Esophagus muscularis mucosa (tissue), 3 donors: ENCODE measurements around the gene RNPS1.

Source experiments
- CTCF ChIP-seq, 3 experiments: fragments of 200-600 bp in 2 of 3; fragments of 450-650 bp in 1 of 3; sonication (generic) in 2 of 3; IDR thresholded peaks; one replicate each; pipeline ENCODE4 v1.5.1; 2017 to 2019; ENCODE audit warnings: antibody characterized with exemption in 3 of 3, mild to moderate bottlenecking in 2 of 3, moderate library complexity in 1 of 3
- POLR2A ChIP-seq: fragments of 450-650 bp; IDR thresholded peaks from one replicate; pipeline ENCODE4 v1.6.1; 2017; ENCODE audit warnings: antibody characterized with exemption, moderate library complexity, mild to moderate bottlenecking, low read depth

GRCh38 chr16:2246301-2246885, 21.5 kb downstream of the RNPS1 start:
- TF ChIP-seq POLR2A: no peak
- no peak for TF ChIP-seq CTCF (IDR thresholded peaks at IDR 0.05)
